ENCODE data around the gene RPS2. TPM values are rescaled to one million over a fixed set of nuclear protein-coding genes. Genes with fewer than 3 reads are reported as not detected.
"Not testable (repeated sequence)": the region's sequence is repeated elsewhere in the genome, so short reads cannot be mapped to it uniquely, and the experiment has no call there.

RPS2 gene
- total and polyA plus RNA-seq, 8 donors: 1,832 to 2,607 (median 2,226) TPM

GRCh38 chr16:1920727-1921171 lies 43.9 kb downstream of the RPS2 start:
- peak; percentile 45 for ATAC-seq
- no peaks in the 10 kb centered on the region for H3K9me3 ChIP-seq
- DNase-seq: no peak
- no peak for TF ChIP-seq CTCF (IDR thresholded peaks at IDR 0.05)
- H3K27me3 ChIP-seq: peaks cover 65 to 89% of the 10 kb centered on the region in 2 donors
- no peak overlapping the region for H3K27ac ChIP-seq
- intact Hi-C loops (cut with DNase I): no loop called here
- no peaks in the 10 kb centered on the region for H3K36me3 ChIP-seq
- H3K4me1 ChIP-seq: peaks cover 0 to 18% of the 10 kb centered on the region in 2 donors
- no peak overlapping the region for H3K4me3 ChIP-seq

- H3K36me3 ChIP-seq; ATAC-seq; DNase-seq; intact Hi-C loops (cut with DNase I); H3K27ac ChIP-seq; H3K4me3 ChIP-seq; H3K9me3 ChIP-seq: not testable (repeated sequence)
- Histone ChIP-seq H3K4me1 (peaks cover 0 to 18% of the 10 kb centered on the region in 2 donors), H3K27me3 (peaks cover 67 to 95% of the 10 kb centered on the region in 2 donors)
Observed at GRCh38 chr16:1920122-1920521, 44.5 kb downstream of the RPS2 start.

- Histone ChIP-seq H3K4me1 (peaks cover 0 to 18% of the 10 kb centered on the region in 2 donors), H3K27me3 (peaks cover 67 to 97% of the 10 kb centered on the region in 2 donors), H3K27ac (no peak overlapping the region), H3K4me3 (no peak overlapping the region), H3K9me3 (no peaks in the 10 kb centered on the region), H3K36me3 (no peaks in the 10 kb centered on the region)
- ATAC-seq (no peak), DNase-seq (no peak)
- intact Hi-C loops (cut with DNase I): no loop called here
- no peak for TF ChIP-seq CTCF (IDR thresholded peaks at IDR 0.05)
Observed at GRCh38 chr16:1919327-1919998, 45.2 kb downstream of the RPS2 start.

DNA sequence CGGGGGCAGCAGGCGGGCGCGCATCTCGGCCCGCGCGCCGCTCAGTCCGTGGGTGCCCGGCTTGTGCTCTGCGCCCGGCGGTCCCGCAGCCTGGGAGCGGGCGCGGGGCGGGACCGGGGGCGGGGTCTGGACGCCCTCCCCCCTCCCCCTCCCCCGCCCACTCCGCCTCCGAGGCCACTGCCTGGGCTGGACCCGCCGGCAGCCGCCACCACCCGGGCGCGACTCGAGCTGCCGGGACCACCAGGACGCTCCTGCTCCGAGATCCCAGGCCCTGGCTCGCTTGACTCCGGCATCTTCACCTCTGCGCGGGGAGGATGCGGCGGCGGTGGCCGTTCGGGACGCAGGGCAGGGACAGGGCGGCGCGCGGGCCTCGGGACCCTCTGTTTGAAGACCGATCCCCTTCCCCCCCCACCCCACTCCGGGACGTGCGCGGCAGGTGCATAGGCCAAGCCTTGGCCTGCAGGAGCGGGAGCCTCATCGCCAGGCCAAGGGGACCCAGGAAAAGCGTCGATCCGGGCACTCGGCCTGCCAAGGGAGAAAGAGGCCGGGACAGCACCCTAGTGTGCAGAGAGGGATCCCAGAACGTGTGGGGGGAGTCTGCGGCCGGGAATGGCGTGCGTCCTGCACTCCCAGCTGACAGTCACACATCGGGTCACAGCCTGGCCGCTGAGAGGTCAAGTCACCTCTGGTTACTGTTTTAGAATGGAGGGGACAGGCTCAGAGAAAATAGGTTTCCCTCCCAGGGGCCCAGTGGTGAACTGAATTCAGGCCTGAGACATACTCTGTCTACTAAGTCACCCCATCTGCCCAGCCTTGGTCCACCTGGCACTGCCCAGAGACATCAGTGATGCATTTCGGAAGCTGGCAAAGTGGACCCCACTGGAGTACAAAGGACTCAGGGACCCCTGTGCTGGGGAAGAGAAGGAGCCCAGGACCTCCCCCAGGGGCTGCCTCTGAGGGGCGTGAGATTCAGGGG lies 46.0 kb downstream of the RPS2 start, which contains the start of gene HS3ST6:
Gene HS3ST6, minus strand, starts transcription at position 65 of the 976 bp plus-strand sequence. CDS start 92 bp downstream, outside the sequence.
- intact Hi-C loops (cut with DNase I): no loop called here
- TF ChIP-seq CTCF (IDR thresholded peaks at IDR 0.05): no peak
- H3K27ac ChIP-seq: no peak within 1 kb of the TSS
- H3K4me3 ChIP-seq: no peak within 1 kb of the TSS
- H3K27me3 ChIP-seq: peaks cover 65 to 97% of the 10 kb centered on the region in 2 donors
- DNase-seq: no peak
- peaks cover 0 to 16% of the 10 kb centered on the region in 2 donors for H3K4me1 ChIP-seq
- H3K9me3 ChIP-seq: no peaks in the 10 kb centered on the region
- no peak for ATAC-seq
- H3K36me3 ChIP-seq: no peaks in the 10 kb centered on the region

GRCh38 chr16:1917665-1918350 lies 46.8 kb downstream of the RPS2 start:
- no peak for TF ChIP-seq CTCF (IDR thresholded peaks at IDR 0.05)

More at GRCh38 chr16:1917665-1918350, 46.8 kb downstream of the RPS2 start:
- intact Hi-C loops (cut with DNase I): no loop called here
- DNase-seq: no peak
- Histone ChIP-seq H3K36me3 (no peaks in the 10 kb centered on the region), H3K4me3 (no peak overlapping the region), H3K9me3 (no peaks in the 10 kb centered on the region), H3K27ac (no peak overlapping the region), H3K27me3 (peaks cover 56 to 97% of the 10 kb centered on the region in 2 donors), H3K4me1 (peaks cover 0 to 9% of the 10 kb centered on the region in 2 donors)
- no peak for ATAC-seq
